Measurements from ENCODE around the gene CD79B.

DNA sequence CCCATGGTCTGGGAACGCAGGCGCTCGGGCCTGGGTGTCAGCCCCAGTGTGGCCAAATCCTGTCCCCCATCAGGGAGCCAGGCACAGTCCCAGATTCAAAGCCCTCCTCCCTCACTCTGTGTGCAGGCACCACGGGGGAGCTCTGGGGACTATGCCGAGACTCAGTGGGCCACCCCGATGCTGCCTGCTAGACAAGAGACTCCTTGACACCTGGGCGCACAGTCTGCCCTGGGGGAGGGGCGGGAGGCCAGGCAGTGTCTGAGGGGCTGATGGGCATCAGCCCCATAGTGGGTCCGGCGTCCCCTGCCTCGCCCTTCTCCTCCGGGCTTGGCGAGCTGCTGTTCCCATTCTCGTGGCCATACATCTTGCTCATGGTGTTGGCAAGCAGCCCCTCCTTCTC lies 8.5 kb upstream of the CD79B start:
- TF ChIP-seq POLR2A (IDR thresholded peaks at IDR 0.05; ENCODE audit: borderline replicate concordance, extremely low read depth, insufficient read depth, insufficient read length): no peak
- no peak for TF ChIP-seq SP1 (IDR thresholded peaks at IDR 0.05; ENCODE audit: low read depth)
- no peak for TF ChIP-seq RAD21 (IDR thresholded peaks at IDR 0.05; ENCODE audit: low read depth)
- TF ChIP-seq, protein P1, sequence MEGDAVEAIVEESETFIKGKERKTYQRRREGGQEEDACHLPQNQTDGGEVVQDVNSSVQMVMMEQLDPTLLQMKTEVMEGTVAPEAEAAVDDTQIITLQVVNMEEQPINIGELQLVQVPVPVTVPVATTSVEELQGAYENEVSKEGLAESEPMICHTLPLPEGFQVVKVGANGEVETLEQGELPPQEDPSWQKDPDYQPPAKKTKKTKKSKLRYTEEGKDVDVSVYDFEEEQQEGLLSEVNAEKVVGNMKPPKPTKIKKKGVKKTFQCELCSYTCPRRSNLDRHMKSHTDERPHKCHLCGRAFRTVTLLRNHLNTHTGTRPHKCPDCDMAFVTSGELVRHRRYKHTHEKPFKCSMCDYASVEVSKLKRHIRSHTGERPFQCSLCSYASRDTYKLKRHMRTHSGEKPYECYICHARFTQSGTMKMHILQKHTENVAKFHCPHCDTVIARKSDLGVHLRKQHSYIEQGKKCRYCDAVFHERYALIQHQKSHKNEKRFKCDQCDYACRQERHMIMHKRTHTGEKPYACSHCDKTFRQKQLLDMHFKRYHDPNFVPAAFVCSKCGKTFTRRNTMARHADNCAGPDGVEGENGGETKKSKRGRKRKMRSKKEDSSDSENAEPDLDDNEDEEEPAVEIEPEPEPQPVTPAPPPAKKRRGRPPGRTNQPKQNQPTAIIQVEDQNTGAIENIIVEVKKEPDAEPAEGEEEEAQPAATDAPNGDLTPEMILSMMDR (IDR thresholded peaks at IDR 0.05 in 2 of 3, conservative IDR thresholded peaks at IDR 0.05 in 1 of 3; ENCODE audit: borderline replicate concordance in 1 of 3, insufficient read depth in 1 of 3, low read depth in 2 of 3, low read length in 2 of 3): no peak
- TF ChIP-seq JUND (IDR thresholded peaks at IDR 0.05): no peak
- TF ChIP-seq REST (IDR thresholded peaks at IDR 0.05; ENCODE audit: low read depth): no peak
- no peak for TF ChIP-seq CBX3 (IDR thresholded peaks at IDR 0.05; ENCODE audit: low read depth)
- no peak for TF ChIP-seq POLR2AphosphoS5 (IDR thresholded peaks at IDR 0.05; ENCODE audit: low read depth, low read length)
- no peak for TF ChIP-seq ZBTB33 (IDR thresholded peaks at IDR 0.05; ENCODE audit: extremely low read depth, insufficient replicate concordance, low read length)
- no peak for TF ChIP-seq MAX (IDR thresholded peaks at IDR 0.05)
- no peak for TF ChIP-seq TCF7L2 (IDR thresholded peaks at IDR 0.05; ENCODE audit: borderline replicate concordance, extremely low read depth, insufficient read depth, insufficient read length)
- TF ChIP-seq EZH2 (IDR thresholded peaks at IDR 0.05): no peak
- TF ChIP-seq ZNF274 (IDR thresholded peaks at IDR 0.05; ENCODE audit: low read depth, low read length): no peak

Measured in HCT116 (cell line).